ENCODE data around the gene TENT4B. TPM values are rescaled to one million over a fixed set of nuclear protein-coding genes. Genes with fewer than 3 reads are reported as not detected.
A peak's percentile ranks its signal among the peaks of the same experiment; 100 is the strongest.
"Not testable (repeated sequence)": the region's sequence is repeated elsewhere in the genome, so short reads cannot be mapped to it uniquely, and the experiment has no call there.

TENT4B gene
- total RNA-seq, 1 experiment from 2014 or later = 14.5 TPM

DNA sequence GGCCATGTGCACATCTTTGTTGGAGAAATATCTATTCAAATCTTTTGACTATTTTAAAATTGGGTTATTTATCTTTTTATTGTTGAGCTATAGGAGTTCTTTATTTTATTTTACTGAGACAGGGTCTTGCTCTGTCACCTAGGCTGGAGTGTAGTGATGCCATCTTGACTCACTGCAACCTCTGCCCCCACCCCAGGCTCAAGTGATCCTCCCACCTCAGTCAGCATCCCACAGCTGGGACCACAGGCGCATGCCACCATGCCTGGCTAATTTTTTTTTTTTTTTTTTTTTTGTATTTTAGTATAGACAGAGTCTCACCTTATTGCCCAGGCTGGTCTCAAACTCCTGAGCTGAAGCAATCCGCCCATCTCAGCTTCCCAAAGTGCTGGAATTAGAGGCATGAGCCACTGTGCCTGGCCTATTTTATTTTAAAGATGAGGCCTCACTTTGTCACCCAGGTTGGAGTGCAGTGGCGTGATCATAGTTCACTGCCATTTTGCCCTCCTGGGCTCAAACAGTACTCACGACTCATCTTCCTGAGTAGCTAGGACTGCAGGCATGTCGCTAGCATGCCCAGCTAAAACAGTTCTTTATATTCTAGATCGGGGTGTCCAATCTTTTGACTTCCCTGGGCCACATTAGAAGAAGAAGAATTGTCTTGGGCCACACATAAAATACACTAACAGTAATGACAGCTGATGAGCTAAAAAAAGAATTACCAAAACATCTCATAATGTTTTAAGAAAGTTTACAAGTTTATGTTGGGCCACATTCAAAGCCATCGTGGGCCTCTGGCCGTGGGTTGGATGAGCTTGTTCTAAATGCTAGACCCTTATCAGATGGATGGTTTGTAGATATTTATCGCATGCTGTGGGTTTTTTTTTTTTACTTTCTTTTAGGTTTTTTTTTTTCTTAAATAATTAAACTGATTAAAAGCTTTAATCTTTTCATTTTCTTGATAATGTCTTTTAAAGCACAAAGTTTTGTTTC, 13.7 kb downstream of the TENT4B start:
- Histone ChIP-seq H3K9me3 (replicated peaks) (no peaks in the 10 kb centered on the region), H3K4me3 (no peak overlapping the region), H3K4me1 (replicated peaks) (peaks cover 11% of the 10 kb centered on the region), H3K27me3 (replicated peaks) (no peaks in the 10 kb centered on the region), H3K27ac (no peak overlapping the region), H3K36me3 (peaks cover 2% of the 10 kb centered on the region; the same call in 1 of the 2 replicates)
- no peak for DNase-seq (ENCODE audit: low read depth in 1 of 2, low spot score in 2 of 2)

DNA sequence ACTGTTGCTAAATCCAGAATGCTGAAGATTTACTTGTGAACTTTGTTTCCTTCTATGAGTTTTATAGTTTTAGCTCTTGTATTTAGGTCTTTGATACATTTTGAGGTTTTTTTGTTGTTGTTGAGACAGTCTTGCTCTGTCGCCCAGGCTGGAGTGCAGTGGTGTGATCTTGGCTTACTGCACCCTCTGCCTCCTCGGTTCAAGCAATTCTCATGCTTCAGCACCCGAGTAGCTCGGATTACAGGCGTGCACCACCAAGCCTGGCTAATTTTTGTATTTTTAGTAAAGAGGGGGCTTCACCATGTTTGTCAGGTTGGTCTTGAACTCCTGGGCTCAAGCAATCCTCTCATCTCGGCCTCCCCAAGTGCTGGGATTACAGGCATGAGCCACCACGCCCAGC, 14.4 kb downstream of the TENT4B start:
- no peak for DNase-seq (ENCODE audit: low read depth in 1 of 2, low spot score in 2 of 2)
- H3K4me3 ChIP-seq = no peak overlapping the region
- no peaks in the 10 kb centered on the region for H3K9me3 ChIP-seq (replicated peaks)
- no peak overlapping the region for H3K27ac ChIP-seq
- no peaks in the 10 kb centered on the region for H3K27me3 ChIP-seq (replicated peaks)
- H3K36me3 ChIP-seq = peaks cover 2% of the 10 kb centered on the region; the same call in 1 of the 2 replicates
- H3K4me1 ChIP-seq (replicated peaks) = peaks cover 11% of the 10 kb centered on the region

DNA sequence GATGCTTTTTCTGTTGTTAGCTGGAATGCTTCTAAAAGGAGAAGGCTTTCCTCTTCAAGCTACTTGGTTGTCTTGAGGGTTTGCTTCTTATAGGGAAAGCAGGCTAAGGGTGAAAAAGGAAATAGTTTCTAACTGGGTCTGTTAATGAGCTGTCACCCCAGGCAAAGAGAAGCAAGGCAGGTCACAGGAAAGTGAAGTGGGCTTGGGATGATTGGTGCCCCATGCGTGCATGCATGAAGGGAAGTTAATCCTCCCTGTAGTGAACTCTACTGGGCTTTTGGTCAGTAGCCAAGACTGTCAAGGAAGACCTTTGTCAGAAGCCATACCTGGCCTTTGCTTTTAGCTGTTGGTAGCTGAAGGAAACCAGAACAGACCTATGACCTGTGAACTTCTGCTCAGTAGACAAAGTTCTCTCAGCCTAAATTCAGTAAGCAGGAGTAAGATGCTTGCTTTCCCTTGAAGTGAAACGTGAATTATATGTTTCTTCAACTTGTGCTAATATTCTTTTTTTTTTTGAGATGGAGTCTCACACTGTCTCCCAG, 16.5 kb downstream of the TENT4B start:
- H3K4me3 ChIP-seq = no peak overlapping the region
- no peaks in the 10 kb centered on the region for H3K9me3 ChIP-seq (replicated peaks)
- H3K27me3 ChIP-seq (replicated peaks) = no peaks in the 10 kb centered on the region
- H3K36me3 ChIP-seq = no peaks in the 10 kb centered on the region
- H3K4me1 ChIP-seq (replicated peaks) = peaks cover 24% of the 10 kb centered on the region
- DNase-seq (ENCODE audit: low read depth in 1 of 2, low spot score in 2 of 2) = no peak
- H3K27ac ChIP-seq = no peak overlapping the region

DNA sequence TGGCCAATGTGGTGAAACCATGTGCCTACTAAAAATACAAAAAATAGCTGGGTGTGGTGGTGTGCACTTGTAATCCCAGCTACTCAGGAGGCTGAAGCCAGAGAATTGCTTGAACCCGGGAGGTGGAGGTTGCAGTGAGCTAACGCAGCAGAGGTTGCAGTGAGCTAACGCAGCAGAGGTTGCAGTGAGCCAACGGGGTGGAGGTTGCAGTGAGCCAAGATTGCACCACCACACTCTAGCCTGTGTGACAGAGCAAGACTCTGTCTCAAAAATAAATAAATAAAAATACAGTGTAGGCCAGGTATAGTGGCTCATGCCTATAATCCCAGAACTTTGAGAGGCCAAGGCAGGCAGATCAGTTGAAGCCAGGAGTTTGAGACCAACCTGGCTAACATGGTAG, 18.7 kb downstream of the TENT4B start:
- not testable (repeated sequence) for DNase-seq (ENCODE audit: low read depth in 1 of 2, low spot score in 2 of 2); H3K9me3 ChIP-seq (replicated peaks); H3K27ac ChIP-seq; H3K36me3 ChIP-seq; H3K4me3 ChIP-seq; H3K27me3 ChIP-seq (replicated peaks)
- peaks cover 19% of the 10 kb centered on the region for H3K4me1 ChIP-seq (replicated peaks)

DNA sequence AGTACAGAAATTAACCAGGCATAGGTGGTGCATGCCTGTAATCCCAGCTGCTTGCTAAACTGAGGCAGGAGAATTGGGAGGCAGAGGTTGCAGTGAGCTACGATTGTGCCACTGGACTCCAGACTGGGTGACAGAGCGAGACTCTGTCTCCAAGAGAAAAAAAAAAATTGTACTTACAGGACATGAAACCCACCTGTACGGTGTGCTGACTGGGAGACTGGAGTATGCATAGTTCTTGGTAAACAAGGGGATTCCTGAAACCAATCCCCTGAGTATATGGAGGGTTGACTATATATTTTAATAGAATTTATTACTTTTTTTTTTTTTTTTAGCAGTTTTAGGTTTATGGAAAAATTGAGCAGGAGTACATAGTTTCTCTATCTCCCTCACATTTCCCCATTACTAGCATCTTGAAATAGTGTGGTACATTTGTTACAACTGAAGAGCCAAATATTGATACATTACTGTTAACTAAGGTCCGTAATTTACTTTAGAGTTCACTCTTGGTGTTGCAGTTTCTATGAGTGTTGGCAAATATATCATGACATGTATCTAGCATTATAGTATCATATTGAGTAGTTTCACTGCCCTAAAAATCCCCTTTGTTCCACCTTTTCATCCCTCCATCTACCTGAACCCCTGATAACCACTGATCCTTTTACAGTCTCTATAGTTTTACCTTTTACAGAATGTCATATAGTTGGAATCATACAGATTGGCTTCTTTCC, 19.3 kb downstream of the TENT4B start:
- Histone ChIP-seq H3K9me3 (replicated peaks) (no peaks in the 10 kb centered on the region), H3K27me3 (replicated peaks) (no peaks in the 10 kb centered on the region), H3K27ac (no peak overlapping the region), H3K36me3 (no peaks in the 10 kb centered on the region), H3K4me1 (replicated peaks) (peaks cover 16% of the 10 kb centered on the region), H3K4me3 (no peak overlapping the region)
- no peak for DNase-seq (ENCODE audit: low read depth in 1 of 2, low spot score in 2 of 2)

DNA sequence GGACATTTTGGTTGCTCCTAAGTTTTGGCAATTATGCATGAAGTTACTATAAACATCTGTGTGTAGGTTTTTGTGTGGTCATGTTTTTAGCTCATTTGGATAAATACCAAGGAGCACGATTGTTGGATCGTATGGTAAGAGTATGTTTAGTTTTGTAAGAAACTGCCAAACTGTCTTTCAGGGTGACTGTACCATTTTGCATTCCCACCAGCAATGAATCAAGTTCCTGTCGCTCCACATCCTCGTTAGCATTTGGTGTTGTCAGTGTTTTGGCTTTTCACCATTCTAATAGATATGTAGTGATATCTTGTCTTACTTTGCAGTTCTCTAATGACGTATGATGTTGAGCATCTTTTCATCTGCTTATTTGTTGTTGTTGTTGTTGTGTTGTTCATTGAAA, 20.2 kb downstream of the TENT4B start:
- Histone ChIP-seq H3K4me1 (replicated peaks) (peaks cover 13% of the 10 kb centered on the region), H3K27ac (no peak overlapping the region), H3K36me3 (no peaks in the 10 kb centered on the region), H3K9me3 (replicated peaks) (no peaks in the 10 kb centered on the region), H3K4me3 (no peak overlapping the region), H3K27me3 (replicated peaks) (no peaks in the 10 kb centered on the region)
- DNase-seq (ENCODE audit: low read depth in 1 of 2, low spot score in 2 of 2) = no peak

DNA sequence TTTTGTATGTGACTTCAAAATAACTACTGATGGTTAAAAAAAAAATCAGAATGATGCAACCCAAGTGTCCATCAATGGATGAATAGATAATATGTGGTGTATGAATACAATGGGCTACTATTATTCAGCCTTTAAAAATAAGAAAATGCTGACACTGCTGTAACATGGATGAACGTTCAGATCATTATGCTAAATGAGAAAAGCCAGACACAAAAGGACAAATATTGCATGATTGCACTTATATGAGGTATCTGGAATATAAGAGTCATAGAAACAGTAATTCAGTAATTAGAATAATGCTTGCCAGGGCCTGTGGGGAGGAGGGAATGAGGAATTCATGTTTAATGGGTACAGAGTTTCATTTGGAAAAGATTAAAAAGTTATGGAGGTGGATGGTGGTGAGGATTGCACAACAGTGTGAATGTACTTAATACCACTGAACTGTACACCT, 25.4 kb downstream of the TENT4B start:
- H3K9me3 ChIP-seq (replicated peaks) = no peaks in the 10 kb centered on the region
- H3K27me3 ChIP-seq (replicated peaks) = no peaks in the 10 kb centered on the region
- H3K4me1 ChIP-seq (replicated peaks) = peaks cover 13% of the 10 kb centered on the region
- DNase-seq (ENCODE audit: low read depth in 1 of 2, low spot score in 2 of 2) = no peak
- H3K4me3 ChIP-seq = no peak overlapping the region
- H3K36me3 ChIP-seq = no peaks in the 10 kb centered on the region
- no peak overlapping the region for H3K27ac ChIP-seq

DNA sequence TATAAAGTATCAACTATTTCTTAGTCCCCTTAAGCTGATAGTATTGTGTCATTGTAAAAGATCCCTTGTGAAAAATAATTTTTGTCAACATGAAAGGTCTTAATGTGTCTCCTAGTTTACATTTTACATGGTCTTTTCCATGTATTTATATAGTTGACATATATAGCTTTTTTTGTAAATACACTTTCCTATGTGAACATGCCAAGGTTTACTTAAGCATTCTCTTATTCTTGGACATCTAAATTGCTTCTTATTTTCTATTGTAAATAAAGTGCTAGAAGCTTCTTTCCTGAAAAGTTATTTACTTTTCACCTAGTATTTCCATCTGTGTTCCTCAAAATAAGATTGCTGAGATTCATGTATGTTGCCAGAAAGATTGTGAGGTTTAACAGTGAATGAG, 29.3 kb downstream of the TENT4B start:
- Histone ChIP-seq H3K36me3 (no peaks in the 10 kb centered on the region), H3K4me1 (replicated peaks) (peaks cover 24% of the 10 kb centered on the region), H3K9me3 (replicated peaks) (no peaks in the 10 kb centered on the region), H3K27ac (no peak overlapping the region), H3K4me3 (no peak overlapping the region), H3K27me3 (replicated peaks) (no peaks in the 10 kb centered on the region)
- DNase-seq (ENCODE audit: low read depth in 1 of 2, low spot score in 2 of 2) = no peak

DNA sequence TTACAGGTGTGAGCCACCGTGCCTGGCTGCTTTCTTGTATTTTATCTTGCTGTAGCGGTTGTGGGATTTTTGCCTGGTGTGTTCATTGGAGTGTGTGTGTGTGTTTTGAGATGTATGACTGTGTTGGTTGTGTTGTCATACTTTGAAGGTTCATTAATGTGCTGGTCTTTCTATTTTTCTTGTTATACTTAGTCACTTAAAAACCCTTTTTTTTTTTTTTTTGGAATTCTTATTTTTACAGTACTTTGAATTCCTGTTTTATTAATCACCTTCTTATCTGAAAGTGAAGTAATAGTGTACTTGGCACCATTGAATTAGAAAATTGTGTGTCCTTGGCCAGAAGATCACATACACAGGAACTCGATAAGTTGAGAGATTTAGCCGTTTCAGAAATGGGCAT, 30.2 kb downstream of the TENT4B start:
- H3K27ac ChIP-seq = no peak overlapping the region
- no peaks in the 10 kb centered on the region for H3K27me3 ChIP-seq (replicated peaks)
- H3K4me3 ChIP-seq = no peak overlapping the region
- DNase-seq (ENCODE audit: low read depth in 1 of 2, low spot score in 2 of 2) = no peak
- no peaks in the 10 kb centered on the region for H3K36me3 ChIP-seq
- H3K4me1 ChIP-seq (replicated peaks) = peaks cover 24% of the 10 kb centered on the region
- H3K9me3 ChIP-seq (replicated peaks) = no peaks in the 10 kb centered on the region

DNA sequence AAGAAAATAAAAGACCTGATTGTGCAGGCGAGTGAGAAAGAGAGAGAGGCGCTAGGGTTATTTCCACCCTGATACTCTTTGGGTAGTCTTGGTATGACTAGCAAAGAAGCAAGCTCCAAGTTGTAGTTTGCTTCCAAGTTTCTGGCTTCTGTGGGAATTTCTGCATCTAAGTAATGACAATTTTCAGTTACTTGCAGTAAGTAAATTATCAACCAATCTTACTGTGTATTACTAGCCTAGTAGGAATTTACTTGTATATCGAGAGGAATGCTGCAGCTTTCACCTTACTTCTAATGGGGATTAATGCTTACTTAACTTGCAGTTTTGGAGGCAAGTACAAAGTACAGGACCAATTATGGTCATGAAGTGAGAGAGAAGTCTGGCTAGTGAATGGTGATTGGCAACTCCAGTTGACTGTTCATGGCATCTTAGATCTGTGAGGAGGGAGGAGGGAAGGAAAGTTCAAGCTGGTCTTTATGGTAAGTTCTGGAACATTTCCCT, 31.9 kb downstream of the TENT4B start:
- Histone ChIP-seq H3K36me3 (no peaks in the 10 kb centered on the region), H3K4me3 (no peak overlapping the region), H3K9me3 (replicated peaks) (no peaks in the 10 kb centered on the region), H3K4me1 (replicated peaks) (peaks cover 24% of the 10 kb centered on the region), H3K27me3 (replicated peaks) (no peaks in the 10 kb centered on the region), H3K27ac (peak overlapping the region; percentile 9; the same call in 1 of the 2 replicates)
- DNase-seq (ENCODE audit: low read depth in 1 of 2, low spot score in 2 of 2) = no peak

DNA sequence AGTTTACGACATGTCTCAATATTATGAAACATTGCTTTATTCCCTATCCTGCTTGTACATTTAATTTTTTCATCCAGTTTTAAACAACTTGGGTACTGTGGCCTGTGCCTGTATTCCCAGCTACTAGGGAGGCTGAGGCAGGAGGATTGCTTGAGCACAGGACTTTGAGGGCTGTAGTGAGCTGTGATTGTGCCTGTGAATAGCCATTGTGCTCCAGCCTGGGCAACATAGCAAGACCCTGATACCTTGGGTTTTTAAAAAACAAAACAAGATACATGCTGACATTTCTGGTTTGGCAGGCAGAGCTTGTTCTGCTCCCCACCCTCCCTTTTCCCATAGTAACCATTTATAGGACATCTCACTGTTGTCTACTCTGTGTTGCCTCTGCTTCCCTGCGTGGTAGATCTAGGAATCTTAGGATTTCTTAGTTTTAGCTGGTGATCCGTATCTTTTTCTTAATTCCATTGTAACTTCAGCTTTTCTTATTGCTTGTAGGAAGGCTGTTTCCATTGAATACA, 35.6 kb downstream of the TENT4B start:
- H3K9me3 ChIP-seq (replicated peaks) = no peaks in the 10 kb centered on the region
- no peaks in the 10 kb centered on the region for H3K27me3 ChIP-seq (replicated peaks)
- no peaks in the 10 kb centered on the region for H3K36me3 ChIP-seq
- DNase-seq (ENCODE audit: low read depth in 1 of 2, low spot score in 2 of 2) = no peak
- H3K4me3 ChIP-seq = no peak overlapping the region
- H3K4me1 ChIP-seq (replicated peaks) = peaks cover 16% of the 10 kb centered on the region
- H3K27ac ChIP-seq = no peak overlapping the region

DNA sequence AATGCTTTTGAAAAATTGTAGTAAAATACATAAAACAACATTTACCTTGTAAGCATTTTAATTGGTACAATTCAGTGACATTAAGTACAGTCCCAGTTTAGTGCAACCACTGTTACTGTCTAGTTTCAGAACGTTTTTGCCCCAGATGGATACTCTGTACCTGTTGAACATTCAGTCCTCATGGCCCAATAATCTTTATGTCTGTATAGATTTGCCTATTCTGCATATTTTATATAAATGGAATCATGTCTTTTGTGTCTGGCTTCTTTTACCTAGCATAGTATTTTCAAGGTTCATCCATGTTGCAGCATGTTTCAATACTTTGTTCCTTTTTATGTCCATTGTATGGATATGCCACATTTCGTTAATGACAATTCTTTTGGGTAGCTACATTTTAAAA, 37.2 kb downstream of the TENT4B start:
- Histone ChIP-seq H3K4me3 (no peak overlapping the region), H3K4me1 (replicated peaks) (peaks cover 12% of the 10 kb centered on the region), H3K27ac (no peak overlapping the region), H3K36me3 (no peaks in the 10 kb centered on the region), H3K9me3 (replicated peaks) (no peaks in the 10 kb centered on the region), H3K27me3 (replicated peaks) (no peaks in the 10 kb centered on the region)
- DNase-seq (ENCODE audit: low read depth in 1 of 2, low spot score in 2 of 2) = no peak

DNA sequence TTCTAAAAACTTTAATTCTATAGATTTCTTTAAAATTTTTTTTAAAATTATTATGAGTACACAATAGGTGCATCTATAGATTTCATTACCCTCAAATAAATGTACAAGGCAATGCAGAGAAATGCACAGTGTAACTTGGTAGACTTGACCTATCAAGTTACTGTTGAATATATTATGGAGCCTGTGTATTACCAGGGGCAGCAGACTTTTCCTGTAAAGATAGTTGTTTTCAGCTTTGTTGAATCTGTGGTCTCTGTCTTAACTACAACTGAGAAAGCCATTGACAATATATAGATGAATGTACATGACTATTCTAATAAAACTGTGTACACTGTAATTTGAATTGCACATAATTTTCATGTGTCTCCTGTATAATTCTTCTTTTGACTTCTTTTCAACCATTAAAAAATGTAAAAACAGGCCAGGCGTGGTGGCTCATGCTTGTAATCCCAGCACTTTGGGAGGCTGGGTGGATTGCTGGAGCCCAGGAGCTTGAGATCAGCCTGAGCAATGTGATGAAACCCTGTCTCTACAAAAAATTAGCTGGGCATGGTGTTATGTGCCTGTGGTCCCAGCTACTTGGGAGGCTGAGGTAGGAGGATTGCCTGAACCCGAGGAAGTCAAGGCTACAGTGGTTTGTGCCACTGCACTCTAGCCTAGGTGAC, 39.4 kb downstream of the TENT4B start:
- Histone ChIP-seq H3K4me1 (replicated peaks) (peaks cover 28% of the 10 kb centered on the region), H3K36me3 (no peaks in the 10 kb centered on the region), H3K9me3 (replicated peaks) (no peaks in the 10 kb centered on the region)

More for the DNA sequence above, 39.4 kb downstream of the TENT4B start:
- H3K27me3 ChIP-seq (replicated peaks) = no peaks in the 10 kb centered on the region
- H3K4me3 ChIP-seq = no peak overlapping the region
- DNase-seq (ENCODE audit: low read depth in 1 of 2, low spot score in 2 of 2) = no peak
- no peak overlapping the region for H3K27ac ChIP-seq

Data from SJSA1 (cell line).